Measurements from ENCODE around the gene EARS2.
"Not testable (repeated sequence)": the region's sequence is repeated elsewhere in the genome, so short reads cannot be mapped to it uniquely, and the experiment has no call there.

The EARS2 gene

DNA sequence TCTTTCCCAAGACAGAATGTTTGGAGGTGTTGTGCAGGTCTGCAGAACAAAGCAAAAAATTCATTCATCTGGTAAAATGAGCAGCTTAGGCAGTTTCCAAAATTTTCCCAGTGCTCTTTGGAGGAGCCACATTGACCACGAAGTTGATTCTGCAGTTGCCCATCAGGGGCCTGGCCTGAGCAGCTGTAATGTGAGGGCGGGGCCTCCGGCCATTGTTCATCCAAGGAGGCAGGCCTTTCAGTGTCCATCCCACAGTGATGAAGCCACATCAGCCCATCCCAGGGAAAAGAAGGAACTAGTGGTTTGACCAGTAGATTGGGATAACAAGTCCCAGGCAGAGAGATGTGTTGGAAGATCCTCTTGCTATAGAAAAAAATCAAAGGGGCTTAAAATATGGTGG, 10.5 kb upstream of the EARS2 start:
- no peak for DNase-seq (ENCODE audit: low read depth)

- no peak for DNase-seq (ENCODE audit: low read depth)
These were observed 9.6 kb upstream of the EARS2 start for GRCh38 chr16:23566724-23567123.

DNA sequence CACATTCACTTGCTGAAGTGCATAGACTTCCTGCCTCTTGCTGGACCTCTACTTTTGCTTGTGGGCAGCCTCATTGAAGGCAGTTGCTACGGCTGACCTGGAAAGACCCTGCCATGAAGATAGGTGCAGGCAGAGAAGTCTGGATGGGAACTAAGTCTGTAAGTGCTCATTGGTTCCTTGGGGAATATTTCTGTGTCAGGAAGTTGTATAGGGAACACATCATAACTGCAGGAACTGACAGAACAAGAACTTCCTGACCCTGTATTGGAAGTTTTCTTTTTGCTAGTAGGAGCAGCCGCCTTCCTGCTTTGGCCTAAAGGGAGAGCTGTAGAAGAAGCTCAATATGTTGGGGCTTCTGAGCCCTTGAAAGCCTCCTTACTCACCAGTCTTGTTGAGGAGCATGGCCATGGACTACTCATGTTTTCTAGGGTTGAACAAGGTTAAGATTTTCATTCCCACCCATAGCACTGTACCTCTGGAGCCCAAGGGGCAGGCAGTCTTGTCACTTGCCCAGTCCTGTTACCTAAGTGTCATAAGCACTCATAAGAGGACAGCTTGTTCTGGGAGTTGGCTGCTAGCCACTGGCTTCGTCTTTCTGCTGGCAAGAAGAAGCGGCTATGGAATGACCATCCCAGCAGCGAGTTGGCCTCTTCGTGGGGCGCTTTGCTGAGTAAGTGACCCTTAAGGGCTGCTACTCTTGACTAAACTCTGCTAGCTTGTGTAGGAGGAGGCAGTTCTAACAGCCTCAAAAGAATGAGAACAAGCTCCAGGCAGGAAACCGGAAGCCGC, 7.6 kb upstream of the EARS2 start:
- no peak for DNase-seq (ENCODE audit: low read depth)

- DNase-seq (ENCODE audit: low read depth): no peak
These were observed 6.0 kb upstream of the EARS2 start for GRCh38 chr16:23563186-23563585.

- DNase-seq (ENCODE audit: low read depth): no peak
These were observed 5.4 kb upstream of the EARS2 start for GRCh38 chr16:23562505-23562904.

DNA sequence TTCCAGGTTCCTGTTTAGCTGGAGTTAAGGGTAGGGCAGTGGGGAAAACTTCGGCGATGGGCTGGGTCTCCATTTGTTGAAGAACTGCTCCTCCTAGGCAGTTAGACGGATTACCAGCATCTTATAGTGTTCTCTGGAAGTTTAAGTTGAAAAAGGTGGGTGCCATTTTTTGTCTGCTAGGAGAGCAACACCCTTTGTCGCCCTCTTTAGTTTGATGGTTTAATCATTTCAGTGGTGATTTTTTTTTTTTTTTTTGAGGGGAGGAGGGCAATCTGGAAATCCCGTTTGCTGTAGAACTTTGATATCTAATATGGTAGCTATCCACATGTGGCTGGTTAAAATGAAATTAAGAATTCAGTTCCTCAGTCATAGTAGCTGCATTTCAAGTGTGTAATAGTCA, 4.4 kb upstream of the EARS2 start:
- DNase-seq (ENCODE audit: low read depth): no peak

DNA sequence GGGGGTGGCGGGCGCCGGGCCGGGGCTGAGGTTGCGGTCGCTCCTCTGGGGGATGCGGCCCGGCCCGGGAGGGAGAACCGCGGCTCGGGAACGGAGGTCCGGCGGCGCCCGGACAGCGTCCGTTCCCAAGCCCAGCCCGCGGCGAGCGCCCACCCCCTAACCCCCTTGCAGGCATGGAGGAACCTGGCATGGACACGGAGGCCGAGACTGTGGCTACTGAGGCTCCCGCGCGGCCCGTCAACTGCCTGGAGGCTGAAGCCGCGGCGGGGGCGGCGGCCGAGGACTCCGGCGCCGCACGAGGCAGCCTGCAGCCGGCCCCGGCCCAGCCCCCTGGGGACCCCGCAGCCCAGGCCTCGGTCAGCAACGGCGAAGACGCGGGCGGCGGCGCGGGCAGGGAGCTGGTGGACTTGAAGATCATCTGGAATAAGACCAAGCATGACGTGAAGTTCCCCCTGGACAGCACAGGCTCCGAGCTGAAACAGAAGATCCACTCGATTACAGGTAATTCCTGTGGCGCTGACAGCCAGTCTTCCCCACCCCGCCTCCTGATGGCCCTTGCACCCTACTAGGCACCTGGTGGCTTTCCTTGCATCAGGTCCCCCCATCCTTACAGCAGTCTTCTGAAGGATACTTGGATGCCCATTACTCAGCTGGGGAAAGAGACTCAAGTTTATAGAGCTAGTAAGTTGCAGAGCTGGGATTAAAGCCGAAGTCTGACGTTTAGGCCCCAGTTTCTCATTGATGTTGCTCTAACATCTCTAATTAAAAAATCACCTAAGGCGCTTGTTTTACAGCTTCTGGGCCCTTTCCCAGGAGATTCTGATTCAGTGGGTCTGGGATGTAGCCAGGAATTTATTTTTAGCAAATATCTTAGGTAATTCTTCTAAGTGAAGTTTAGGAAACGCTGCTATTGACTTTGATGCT, 891 bp upstream of the EARS2 start:
- DNase-seq (ENCODE audit: low read depth): no peak

DNA sequence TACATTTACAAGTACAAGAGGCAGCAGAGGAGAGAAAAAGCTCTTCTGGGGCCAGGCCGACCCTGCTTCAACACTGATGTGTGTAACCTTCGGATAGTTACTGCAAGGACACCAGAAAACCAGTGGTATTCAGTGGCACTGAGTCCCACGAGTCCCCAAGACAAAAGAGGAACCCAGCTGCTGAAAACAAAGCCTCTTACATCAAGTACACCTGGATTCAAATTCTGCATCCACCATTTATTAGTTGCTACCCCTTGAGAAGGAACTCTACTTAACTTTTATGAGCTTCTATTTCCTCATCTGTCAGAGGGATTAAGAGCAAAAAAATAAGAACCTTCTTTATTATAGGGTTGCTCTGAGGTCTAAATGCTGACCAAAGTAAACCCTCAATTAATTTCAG, 2.6 kb downstream of the EARS2 start:
- no peak for DNase-seq (ENCODE audit: low read depth)

DNA sequence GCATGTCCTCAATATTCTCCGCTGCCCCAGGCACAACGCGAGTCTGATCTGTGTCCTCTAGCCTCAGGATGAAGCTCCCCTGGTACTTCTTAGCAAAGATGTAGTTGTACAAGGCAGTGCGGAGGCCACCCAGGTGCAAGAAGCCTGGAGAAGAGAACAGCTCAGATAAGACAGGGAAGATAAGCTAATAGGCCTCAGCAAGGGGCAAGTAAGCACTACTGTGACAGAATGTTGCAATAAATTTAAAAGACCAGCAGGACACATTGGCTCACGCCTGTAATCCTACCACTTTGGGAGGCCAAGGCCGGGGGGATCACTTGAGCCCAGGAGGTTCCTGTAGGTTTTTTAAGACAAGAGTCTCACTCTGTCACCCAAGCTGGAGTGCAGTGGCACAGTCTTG, 5.0 kb downstream of the EARS2 start:
- no peak for DNase-seq (ENCODE audit: low read depth)

DNA sequence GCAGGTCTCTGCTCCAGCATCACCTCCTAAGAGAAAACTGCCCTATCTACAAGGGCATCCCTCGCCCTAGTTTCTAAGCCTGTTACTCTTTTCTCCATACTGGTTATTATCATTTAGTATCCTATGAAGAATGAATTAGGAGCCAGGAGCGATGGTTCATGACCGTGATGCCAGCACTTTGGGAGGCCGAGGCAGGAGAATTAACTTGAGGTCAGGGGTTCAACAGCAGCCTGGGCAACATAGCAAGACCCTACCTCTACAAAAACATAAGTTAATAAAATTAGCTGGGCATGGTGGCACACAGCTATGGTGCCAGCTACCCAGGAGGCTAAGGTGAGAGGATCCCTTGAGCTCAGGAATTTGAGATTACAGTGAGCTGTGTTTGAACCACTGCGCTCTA, 7.2 kb downstream of the EARS2 start:
- DNase-seq (ENCODE audit: low read depth): no peak

- DNase-seq (ENCODE audit: low read depth): no peak
These were observed 12.7 kb downstream of the EARS2 start for GRCh38 chr16:23544436-23544835.

GRCh38 chr16:23540817-23541178, 16.4 kb downstream of the EARS2 start:
- DNase-seq (ENCODE audit: low read depth): not testable (repeated sequence)

DNA sequence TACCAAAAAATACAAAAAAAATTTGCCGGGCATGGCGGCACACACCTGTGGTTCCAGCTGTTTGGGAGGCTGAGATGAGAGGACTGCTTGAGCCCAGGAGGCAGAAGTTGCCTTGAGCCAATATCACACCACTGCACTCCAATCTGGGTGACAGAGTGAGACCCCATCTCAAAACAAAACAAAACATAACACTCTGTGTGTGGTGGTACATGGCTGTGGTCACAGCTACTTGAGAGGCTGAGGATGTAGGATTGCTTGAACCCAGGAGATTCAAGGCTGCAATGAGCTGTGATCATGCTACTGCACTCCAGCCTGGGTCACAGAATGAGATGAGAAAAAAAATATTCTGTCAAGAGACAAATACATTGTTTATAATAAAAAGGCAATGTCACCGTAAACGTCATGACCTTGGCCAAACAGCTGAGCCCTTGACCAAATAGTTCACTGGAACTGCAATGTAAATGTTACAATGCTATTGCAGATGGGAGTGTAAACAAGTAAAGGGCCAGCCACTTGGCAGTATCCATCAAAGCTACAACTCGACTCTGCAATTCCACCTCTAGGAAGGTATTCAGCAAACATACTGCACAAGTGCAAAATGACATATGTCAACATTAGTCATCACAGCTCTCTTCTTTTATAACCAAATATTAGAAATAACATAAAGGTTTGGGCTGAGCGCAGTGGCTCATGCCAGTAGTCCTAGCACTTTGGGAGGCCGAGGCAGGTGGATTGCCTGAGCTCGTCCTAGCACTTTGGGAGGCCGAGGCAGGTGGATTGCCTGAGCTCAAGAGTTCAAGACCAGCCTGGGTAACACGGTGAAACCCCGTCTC, 16.9 kb downstream of the EARS2 start:
- DNase-seq (ENCODE audit: low read depth): no peak

DNA sequence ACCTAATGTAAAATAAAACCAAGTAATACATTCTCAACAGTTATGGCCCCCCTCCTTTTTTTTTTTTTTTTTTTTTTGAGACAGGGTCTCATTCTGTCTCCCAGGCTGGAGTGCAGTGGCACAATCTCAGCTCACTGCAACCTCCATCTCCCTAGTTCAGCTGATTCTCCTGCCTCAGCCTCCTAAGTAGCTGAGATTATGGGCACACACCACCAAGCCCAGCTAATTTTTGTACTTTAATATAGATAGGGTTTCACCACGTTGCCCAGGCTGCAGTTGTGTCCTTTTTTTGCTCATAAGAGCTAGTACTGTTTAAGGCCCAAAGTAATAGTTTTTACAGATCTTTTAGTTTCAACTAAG, 18.3 kb downstream of the EARS2 start:
- DNase-seq (ENCODE audit: low read depth): no peak

DNA sequence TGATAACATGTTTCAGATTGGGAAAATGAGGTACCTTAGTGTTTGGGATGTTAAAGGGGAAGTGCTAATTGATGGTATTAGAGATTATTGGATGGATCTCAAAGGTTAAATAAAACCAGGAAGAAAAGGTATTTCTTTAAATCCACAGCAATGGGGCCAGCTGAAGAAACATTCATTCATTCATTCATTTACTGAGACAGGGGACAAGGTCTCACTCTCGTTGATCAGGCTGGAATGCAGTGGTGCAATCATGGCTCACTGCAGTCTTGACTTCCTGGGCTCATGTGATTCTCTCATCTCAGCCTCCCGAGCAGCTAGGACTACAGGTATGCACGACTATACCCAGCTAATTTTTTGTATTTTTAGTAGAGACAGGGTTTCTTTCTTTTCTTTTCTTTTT, 19.8 kb downstream of the EARS2 start:
- DNase-seq (ENCODE audit: low read depth): no peak

DNA sequence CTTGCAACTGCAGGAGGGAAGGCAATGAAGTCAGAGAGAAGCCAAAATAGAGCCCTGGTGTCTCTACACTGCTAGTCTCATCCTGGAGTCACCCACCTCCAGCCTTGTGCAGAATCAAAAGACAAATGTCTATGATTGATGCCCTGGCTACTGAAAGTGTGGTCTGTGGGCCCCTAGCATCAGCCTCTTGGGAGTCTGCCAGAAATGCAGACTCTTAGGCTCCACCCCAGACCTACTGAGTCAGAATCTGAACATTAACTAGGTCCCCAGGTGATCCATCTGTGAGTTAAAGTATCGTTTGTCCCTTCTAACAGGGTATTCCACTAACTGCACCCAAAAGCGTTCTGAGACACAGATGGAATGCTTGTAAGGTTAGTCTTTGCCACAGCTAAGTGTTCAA, 21.2 kb downstream of the EARS2 start:
- DNase-seq (ENCODE audit: low read depth): no peak

DNA sequence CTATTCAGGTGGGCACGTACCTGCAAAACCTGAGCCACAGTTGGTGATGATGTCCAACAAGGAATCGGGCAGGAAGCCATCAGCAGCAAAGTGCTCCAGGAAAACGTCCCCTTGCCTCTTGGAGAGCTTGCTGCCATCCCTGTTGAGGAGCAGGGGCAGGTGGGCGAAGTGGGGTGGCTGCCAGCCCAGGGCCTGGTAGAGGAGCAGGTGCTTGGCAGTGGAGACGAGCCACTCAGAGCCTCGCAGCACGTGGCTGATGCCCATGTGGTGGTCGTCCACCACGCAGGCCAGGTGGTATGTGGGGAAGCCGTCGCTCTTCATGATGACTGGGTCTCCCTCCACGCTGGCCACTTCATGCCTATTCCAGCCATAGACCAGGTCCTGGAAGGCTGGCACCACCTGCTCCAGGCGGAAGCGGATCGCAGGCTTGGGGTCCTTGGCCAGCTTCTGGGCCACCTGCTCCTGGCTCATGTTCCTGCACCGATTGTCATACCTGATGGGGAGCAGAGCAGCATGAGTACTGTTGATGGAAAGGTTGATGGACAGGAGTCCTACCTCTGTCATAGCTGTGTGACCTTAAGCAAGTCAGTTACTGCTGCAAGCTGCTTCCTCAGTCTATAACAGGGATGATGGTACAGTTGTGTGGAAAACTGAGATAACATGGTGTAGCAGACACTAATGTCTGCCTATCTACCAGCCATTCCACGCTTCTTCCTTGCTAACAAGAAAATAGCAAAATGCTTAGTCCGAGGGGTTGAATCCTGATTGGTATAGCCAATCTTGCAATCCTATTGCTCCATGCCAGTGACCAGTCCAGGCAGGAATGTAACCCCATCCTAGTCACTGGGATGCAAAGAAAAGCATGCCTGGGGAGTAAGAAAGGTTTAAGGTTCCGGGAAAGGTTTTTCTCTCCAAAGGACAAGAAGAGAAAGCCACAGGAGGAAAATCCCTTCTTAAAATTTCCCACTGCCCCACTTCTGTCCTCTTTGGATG, 22.0 kb downstream of the EARS2 start:
- no peak for DNase-seq (ENCODE audit: low read depth)

DNA sequence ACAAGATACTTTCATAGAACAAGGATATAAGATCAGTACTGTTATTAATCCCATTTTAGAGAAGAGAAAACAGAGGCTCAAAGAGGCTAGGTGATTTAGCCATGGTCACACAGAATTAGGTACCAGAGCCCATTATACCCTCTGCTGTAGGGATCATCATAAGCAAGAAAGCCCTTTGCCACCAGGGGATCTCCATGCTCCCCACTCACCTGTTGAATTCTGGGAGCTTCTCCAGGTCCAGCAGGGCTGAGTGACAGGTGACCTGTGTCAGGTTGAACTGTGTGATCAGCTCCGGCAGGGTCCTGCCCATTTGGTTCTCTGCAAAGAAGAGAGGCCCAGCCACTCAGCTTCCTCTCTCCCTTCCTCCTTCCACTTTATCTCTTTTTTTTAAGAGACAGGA, 24.7 kb downstream of the EARS2 start:
- no peak for DNase-seq (ENCODE audit: low read depth)

DNA sequence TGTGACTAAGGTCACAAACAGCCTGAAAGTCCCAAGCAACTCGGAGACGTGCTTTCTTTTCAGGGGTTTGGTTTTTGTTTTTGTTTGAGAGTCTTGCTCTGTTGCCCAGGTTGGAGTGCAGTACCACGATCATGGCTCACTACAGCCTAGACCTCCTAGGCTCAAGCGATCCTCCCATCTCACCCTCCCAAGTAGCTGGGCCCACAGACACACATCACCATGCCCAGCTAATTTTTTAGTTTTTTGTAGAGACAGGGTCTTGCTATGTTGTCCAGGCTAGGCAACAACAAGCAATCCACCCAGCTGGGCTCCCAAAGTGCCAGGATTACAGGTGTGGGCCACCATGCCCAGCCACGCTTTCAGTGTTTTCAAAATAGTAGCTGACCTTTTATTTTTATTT, 27.1 kb downstream of the EARS2 start:
- no peak for DNase-seq (ENCODE audit: low read depth)

GRCh38 chr16:23528644-23529310, 28.4 kb downstream of the EARS2 start:
- DNase-seq (ENCODE audit: low read depth): no peak

Data from activated T-cell treated with anti-CD3 and anti-CD28 coated beads for 48 hours (primary cell).